ENCODE data around the gene ACKR1.

The ACKR1 gene

GRCh38 chr1:159179906-159180305, 24.8 kb upstream of the ACKR1 start:
- TF ChIP-seq, protein P1, sequence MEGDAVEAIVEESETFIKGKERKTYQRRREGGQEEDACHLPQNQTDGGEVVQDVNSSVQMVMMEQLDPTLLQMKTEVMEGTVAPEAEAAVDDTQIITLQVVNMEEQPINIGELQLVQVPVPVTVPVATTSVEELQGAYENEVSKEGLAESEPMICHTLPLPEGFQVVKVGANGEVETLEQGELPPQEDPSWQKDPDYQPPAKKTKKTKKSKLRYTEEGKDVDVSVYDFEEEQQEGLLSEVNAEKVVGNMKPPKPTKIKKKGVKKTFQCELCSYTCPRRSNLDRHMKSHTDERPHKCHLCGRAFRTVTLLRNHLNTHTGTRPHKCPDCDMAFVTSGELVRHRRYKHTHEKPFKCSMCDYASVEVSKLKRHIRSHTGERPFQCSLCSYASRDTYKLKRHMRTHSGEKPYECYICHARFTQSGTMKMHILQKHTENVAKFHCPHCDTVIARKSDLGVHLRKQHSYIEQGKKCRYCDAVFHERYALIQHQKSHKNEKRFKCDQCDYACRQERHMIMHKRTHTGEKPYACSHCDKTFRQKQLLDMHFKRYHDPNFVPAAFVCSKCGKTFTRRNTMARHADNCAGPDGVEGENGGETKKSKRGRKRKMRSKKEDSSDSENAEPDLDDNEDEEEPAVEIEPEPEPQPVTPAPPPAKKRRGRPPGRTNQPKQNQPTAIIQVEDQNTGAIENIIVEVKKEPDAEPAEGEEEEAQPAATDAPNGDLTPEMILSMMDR (IDR thresholded peaks at IDR 0.05; ENCODE audit: extremely low read depth, missing control alignments) = no peak
- DNase-seq (ENCODE audit: low spot score) = no peak

GRCh38 chr1:159180516-159180915, 24.2 kb upstream of the ACKR1 start:
- TF ChIP-seq, protein P1 (IDR thresholded peaks at IDR 0.05; ENCODE audit: extremely low read depth, missing control alignments) = no peak
- no peak for DNase-seq (ENCODE audit: low spot score)

GRCh38 chr1:159181328-159182024, 23.2 kb upstream of the ACKR1 start:
- no peak for DNase-seq (ENCODE audit: low spot score)
- TF ChIP-seq, protein P1 (IDR thresholded peaks at IDR 0.05; ENCODE audit: extremely low read depth, missing control alignments) = no peak

DNA sequence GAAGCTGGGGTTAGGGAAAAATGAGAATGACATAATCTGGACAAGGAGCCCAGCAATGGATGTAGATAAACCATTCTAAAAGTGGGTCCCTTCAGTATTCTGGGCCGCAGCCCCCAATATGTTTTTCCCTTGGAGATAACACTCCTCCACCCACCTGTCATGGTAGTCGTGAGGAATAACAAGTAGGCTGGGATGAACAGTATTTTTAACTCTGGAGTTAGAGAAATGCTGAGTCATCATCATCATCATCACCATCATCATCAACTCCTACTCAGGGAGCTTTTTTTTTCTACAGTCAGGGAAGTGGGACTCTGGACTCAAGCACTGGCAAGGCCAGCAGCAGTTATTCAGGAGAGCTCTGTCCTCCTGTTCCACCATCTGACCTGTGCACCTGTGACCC, 20.5 kb upstream of the ACKR1 start:
- TF ChIP-seq, protein P1 (IDR thresholded peaks at IDR 0.05; ENCODE audit: extremely low read depth, missing control alignments) = no peak
- no peak for DNase-seq (ENCODE audit: low spot score)

DNA sequence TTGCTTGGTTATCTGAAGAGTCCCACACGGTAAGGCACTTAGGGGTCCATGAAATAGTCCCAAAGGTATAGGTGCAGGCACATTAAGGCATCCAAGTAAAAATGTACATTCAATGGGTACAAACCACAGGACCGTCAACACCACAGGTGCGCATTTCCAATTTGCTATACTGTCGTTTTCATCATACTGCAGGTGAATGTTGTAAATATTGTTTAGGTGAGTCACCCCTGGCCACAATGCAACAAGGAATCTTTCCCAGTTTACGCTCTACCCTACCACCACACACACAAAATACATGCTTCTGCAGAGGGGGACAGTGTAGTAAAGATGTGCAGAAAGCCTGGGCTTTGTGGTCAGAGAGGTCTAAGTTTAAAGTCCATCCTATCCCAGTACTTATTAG, 19.6 kb upstream of the ACKR1 start:
- no peak for DNase-seq (ENCODE audit: low spot score)
- TF ChIP-seq, protein P1 (IDR thresholded peaks at IDR 0.05; ENCODE audit: extremely low read depth, missing control alignments) = no peak

- no peak for DNase-seq (ENCODE audit: low spot score)
- TF ChIP-seq, protein P1 (IDR thresholded peaks at IDR 0.05; ENCODE audit: extremely low read depth, missing control alignments) = no peak
Measured at GRCh38 chr1:159187033-159187432, 17.6 kb upstream of the ACKR1 start.

DNA sequence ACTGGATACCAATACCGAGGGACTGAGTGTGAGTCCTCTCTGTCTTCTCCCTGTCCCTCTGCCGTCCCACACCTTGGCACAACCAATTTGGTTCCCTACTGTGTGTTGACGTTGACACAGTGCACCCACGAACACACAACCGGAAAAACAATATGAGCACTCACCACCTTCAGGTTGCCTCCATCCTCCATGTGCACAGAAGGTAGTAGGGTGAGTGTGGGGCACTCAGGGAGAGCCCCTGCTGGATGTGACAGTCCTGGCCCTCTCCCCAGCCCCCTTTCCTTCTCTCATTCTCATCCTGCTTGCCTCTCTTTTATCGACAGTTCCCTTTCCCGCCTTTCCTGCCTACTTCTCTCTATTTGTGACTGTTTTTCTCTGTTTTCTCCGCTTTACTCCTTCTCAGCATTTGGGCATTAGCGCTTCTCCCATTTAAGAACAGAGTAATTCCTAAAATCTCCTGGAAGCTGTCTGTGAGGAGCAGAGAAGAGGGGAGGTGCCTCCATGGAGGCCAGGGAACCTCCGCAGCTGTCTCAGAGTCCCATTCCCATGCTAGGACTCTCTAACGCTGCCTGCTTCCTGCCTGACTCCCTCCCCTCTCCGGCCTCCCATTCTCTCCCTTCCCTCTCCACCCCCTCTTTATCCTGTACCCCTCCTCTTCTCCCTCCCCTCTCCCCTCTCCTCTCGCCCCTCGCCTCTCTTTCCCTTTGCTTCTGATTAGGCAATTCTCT, 16.9 kb upstream of the ACKR1 start:
- TF ChIP-seq, protein P1 (IDR thresholded peaks at IDR 0.05; ENCODE audit: extremely low read depth, missing control alignments) = no peak

More for the DNA sequence above, 16.9 kb upstream of the ACKR1 start:
- DNase-seq (ENCODE audit: low spot score) = no peak

Measured in GM20000 (cell line).